ENCODE results near the gene PLXDC2.

The PLXDC2 gene

DNA sequence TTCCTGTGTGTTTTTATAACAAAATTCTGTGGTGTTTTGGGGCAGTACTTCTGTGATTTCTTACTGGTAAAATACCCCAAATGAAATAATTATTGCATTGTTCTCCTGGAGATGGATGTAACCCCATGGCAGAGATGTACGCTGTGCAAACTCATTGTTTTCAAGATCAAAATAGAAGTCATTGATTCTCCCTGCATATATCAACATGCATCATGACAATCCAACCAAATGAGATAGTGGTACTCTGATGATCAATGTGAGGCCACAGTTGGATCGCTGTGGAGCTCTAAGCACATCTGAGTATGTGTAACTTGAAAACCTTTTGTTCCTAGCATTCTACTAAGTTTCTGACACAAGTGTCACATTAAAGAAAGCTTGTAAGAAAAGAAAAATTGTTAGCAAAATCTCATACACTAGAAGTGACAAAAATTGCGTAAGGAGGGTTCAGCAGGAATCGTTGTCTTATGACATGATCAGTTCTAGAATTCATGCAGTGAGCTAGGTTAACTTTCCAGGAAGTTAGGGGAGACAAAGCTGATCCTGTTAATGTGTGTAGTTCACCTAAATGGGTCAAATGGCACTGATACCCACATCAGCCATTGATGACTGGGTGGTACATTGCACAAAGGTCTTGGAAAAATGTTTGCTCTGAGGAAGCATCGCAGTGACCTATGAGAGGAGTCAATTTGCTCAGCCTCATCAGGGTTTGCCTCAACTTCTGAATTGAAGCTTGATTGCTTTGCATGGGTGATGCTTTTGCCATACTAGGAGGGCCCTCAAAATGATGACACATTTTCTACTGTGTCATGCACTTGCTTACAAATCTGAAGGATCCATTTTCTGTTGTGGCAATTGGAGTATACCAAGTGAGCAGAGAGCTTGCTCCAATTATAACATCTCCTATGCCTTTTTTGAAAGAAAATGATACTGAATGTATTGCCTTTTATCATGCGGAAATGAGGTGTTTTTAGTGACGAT, 145.1 kb downstream of the PLXDC2 start:
- Histone ChIP-seq H3K9me3 (ENCODE audit: control insufficient read depth in 2 of 2, low read length in 2 of 2) (no peaks in the 10 kb centered on the region), H3K27me3 (ENCODE audit: control insufficient read depth in 1 of 2, insufficient read depth in 2 of 2, low read length in 2 of 2) (no peaks in the 10 kb centered on the region), H3K36me3 (ENCODE audit: control insufficient read depth in 2 of 2, insufficient read depth in 2 of 2, low read length in 2 of 2) (no peaks in the 10 kb centered on the region), H3K9ac (ENCODE audit: low read length in 2 of 2) (no peak overlapping the region), H3K4me1 (ENCODE audit: control insufficient read depth, insufficient read depth, low read length) (no peaks in the 10 kb centered on the region), H3K27ac (ENCODE audit: low read length) (no peak overlapping the region), H3K4me3 (ENCODE audit: low read length in 2 of 2) (no peak overlapping the region)

DNA sequence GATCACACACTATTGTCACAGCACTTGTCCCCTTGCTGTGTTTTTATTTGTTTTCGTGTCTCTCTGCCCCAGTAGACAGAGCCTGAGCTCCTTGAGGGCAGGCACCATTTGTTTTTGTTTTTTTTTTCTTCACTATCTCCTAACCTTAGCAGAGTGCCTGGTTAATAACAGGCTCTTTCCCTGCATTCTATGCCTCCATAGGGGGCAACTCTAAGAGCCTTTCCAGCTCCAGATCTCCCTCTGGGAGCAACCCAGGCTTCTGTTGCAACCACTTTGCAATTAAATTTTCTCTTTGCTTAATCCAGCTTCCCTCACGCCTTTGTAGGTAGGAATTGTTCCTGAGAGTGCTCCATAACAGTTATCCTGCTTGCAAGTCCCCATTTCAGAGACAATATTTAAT, 148.4 kb downstream of the PLXDC2 start:
- Histone ChIP-seq H3K36me3 (ENCODE audit: control insufficient read depth in 2 of 2, insufficient read depth in 2 of 2, low read length in 2 of 2) (no peaks in the 10 kb centered on the region), H3K4me1 (ENCODE audit: control insufficient read depth, insufficient read depth, low read length) (no peaks in the 10 kb centered on the region), H3K27ac (ENCODE audit: low read length) (no peak overlapping the region), H3K4me3 (ENCODE audit: low read length in 2 of 2) (no peak overlapping the region), H3K9me3 (ENCODE audit: control insufficient read depth in 2 of 2, low read length in 2 of 2) (no peaks in the 10 kb centered on the region), H3K9ac (ENCODE audit: low read length in 2 of 2) (no peak overlapping the region), H3K27me3 (ENCODE audit: control insufficient read depth in 1 of 2, insufficient read depth in 2 of 2, low read length in 2 of 2) (no peaks in the 10 kb centered on the region)

- Histone ChIP-seq H3K9ac (ENCODE audit: low read length in 2 of 2) (no peak overlapping the region), H3K4me1 (ENCODE audit: control insufficient read depth, insufficient read depth, low read length) (no peaks in the 10 kb centered on the region), H3K4me3 (ENCODE audit: low read length in 2 of 2) (no peak overlapping the region), H3K27ac (ENCODE audit: low read length) (no peak overlapping the region), H3K9me3 (ENCODE audit: control insufficient read depth in 2 of 2, low read length in 2 of 2) (no peaks in the 10 kb centered on the region), H3K36me3 (ENCODE audit: control insufficient read depth in 2 of 2, insufficient read depth in 2 of 2, low read length in 2 of 2) (no peaks in the 10 kb centered on the region), H3K27me3 (ENCODE audit: control insufficient read depth in 1 of 2, insufficient read depth in 2 of 2, low read length in 2 of 2) (no peaks in the 10 kb centered on the region)
These were observed 150.5 kb downstream of the PLXDC2 start for GRCh38 chr10:19966751-19967150.

- Histone ChIP-seq H3K9me3 (ENCODE audit: control insufficient read depth in 2 of 2, low read length in 2 of 2) (no peaks in the 10 kb centered on the region), H3K27me3 (ENCODE audit: control insufficient read depth in 1 of 2, insufficient read depth in 2 of 2, low read length in 2 of 2) (no peaks in the 10 kb centered on the region), H3K36me3 (ENCODE audit: control insufficient read depth in 2 of 2, insufficient read depth in 2 of 2, low read length in 2 of 2) (no peaks in the 10 kb centered on the region), H3K4me3 (ENCODE audit: low read length in 2 of 2) (no peak overlapping the region), H3K4me1 (ENCODE audit: control insufficient read depth, insufficient read depth, low read length) (no peaks in the 10 kb centered on the region), H3K9ac (ENCODE audit: low read length in 2 of 2) (no peak overlapping the region), H3K27ac (ENCODE audit: low read length) (no peak overlapping the region)
These were observed 151.7 kb downstream of the PLXDC2 start for GRCh38 chr10:19967981-19968380.

GRCh38 chr10:19968745-19969144, 152.5 kb downstream of the PLXDC2 start:
- no peak overlapping the region for H3K4me3 ChIP-seq (ENCODE audit: low read length in 2 of 2)
- H3K36me3 ChIP-seq (ENCODE audit: control insufficient read depth in 2 of 2, insufficient read depth in 2 of 2, low read length in 2 of 2), result no peaks in the 10 kb centered on the region
- no peaks in the 10 kb centered on the region for H3K27me3 ChIP-seq (ENCODE audit: control insufficient read depth in 1 of 2, insufficient read depth in 2 of 2, low read length in 2 of 2)
- no peak overlapping the region for H3K9ac ChIP-seq (ENCODE audit: low read length in 2 of 2)
- no peak overlapping the region for H3K27ac ChIP-seq (ENCODE audit: low read length)
- H3K4me1 ChIP-seq (ENCODE audit: control insufficient read depth, insufficient read depth, low read length), result no peaks in the 10 kb centered on the region
- H3K9me3 ChIP-seq (ENCODE audit: control insufficient read depth in 2 of 2, low read length in 2 of 2), result no peaks in the 10 kb centered on the region

GRCh38 chr10:19970256-19970655, 154.0 kb downstream of the PLXDC2 start:
- Histone ChIP-seq H3K27me3 (ENCODE audit: control insufficient read depth in 1 of 2, insufficient read depth in 2 of 2, low read length in 2 of 2) (no peaks in the 10 kb centered on the region), H3K36me3 (ENCODE audit: control insufficient read depth in 2 of 2, insufficient read depth in 2 of 2, low read length in 2 of 2) (no peaks in the 10 kb centered on the region), H3K9me3 (ENCODE audit: control insufficient read depth in 2 of 2, low read length in 2 of 2) (no peaks in the 10 kb centered on the region), H3K27ac (ENCODE audit: low read length) (no peak overlapping the region), H3K4me1 (ENCODE audit: control insufficient read depth, insufficient read depth, low read length) (no peaks in the 10 kb centered on the region), H3K4me3 (ENCODE audit: low read length in 2 of 2) (no peak overlapping the region), H3K9ac (ENCODE audit: low read length in 2 of 2) (no peak overlapping the region)

DNA sequence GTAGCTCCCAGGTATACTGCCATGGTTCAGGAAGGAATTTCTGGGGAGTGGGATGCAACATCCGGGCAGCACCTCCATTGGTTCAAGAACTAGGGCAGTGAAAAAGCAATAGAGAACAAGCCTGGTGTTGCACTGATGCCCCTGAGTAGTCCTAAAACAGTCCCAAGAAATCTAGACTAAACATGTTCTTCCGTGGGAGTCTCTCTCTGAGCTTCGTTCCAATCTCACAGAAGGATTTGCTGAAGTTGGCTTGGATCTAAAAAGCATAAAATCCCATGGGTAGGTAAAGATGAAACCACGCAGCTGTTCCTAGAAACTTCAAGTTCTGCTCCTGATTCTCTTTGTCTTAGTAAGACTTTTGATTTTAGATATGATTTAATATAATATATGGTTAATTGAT, 154.5 kb downstream of the PLXDC2 start:
- no peak overlapping the region for H3K9ac ChIP-seq (ENCODE audit: low read length in 2 of 2)
- H3K36me3 ChIP-seq (ENCODE audit: control insufficient read depth in 2 of 2, insufficient read depth in 2 of 2, low read length in 2 of 2), result no peaks in the 10 kb centered on the region
- H3K9me3 ChIP-seq (ENCODE audit: control insufficient read depth in 2 of 2, low read length in 2 of 2), result no peaks in the 10 kb centered on the region
- H3K4me3 ChIP-seq (ENCODE audit: low read length in 2 of 2), result no peak overlapping the region
- H3K27me3 ChIP-seq (ENCODE audit: control insufficient read depth in 1 of 2, insufficient read depth in 2 of 2, low read length in 2 of 2), result no peaks in the 10 kb centered on the region
- H3K27ac ChIP-seq (ENCODE audit: low read length), result no peak overlapping the region
- H3K4me1 ChIP-seq (ENCODE audit: control insufficient read depth, insufficient read depth, low read length), result no peaks in the 10 kb centered on the region

DNA sequence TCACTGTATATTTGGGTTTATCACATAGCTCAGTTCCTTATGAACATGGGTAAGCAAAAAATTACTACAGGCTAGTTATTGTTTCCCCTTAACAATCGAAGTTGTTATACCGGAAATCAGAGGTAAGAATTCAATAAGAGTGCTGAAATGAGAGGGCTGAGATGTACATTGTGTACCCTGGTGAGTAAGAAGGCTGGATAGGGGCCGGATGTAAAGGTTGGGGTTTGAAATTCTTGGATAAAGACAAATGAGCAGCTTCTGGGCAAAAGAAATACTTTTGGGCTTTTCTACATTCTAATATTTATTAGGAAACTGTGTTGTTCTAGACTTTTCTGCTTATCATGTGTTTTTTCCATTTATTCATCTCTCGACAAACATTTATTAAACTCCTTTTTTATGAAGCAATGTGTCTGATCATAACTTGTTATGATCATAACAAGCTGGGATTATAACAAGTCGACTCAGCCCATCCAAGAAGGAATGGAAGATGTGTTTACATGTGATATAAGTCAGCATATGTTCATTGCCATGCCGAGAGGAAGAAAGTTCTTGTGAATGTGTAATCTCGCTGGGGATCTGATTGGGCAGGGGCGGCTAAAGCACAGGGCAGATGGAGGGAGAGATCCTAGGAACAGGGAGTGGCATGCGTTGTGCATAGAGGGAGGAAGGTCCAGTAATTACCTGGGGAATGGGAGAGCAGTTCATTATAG, 155.3 kb downstream of the PLXDC2 start:
- Histone ChIP-seq H3K36me3 (ENCODE audit: control insufficient read depth in 2 of 2, insufficient read depth in 2 of 2, low read length in 2 of 2) (no peaks in the 10 kb centered on the region), H3K27ac (ENCODE audit: low read length) (no peak overlapping the region), H3K9me3 (ENCODE audit: control insufficient read depth in 2 of 2, low read length in 2 of 2) (no peaks in the 10 kb centered on the region), H3K4me3 (ENCODE audit: low read length in 2 of 2) (no peak overlapping the region), H3K27me3 (ENCODE audit: control insufficient read depth in 1 of 2, insufficient read depth in 2 of 2, low read length in 2 of 2) (no peaks in the 10 kb centered on the region), H3K9ac (ENCODE audit: low read length in 2 of 2) (no peak overlapping the region), H3K4me1 (ENCODE audit: control insufficient read depth, insufficient read depth, low read length) (no peaks in the 10 kb centered on the region)

DNA sequence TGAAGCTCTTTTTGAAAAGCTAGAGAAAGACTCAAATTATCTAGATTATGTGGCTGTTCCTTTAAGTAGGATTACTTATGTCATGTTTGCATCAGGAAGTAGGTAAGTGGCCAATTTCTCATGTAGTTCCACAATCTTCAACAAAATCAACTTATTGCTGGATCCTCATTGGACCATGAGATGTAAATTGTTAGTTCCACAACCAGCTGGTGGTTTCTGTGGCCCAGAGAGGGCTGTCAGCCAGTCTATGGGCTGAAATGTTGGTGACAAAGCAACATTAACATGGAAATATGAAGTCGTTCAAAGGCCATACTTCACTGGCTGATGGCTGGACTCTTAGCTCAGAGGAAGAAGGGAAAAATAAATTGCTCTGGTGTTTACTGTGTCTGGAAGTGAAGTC, 157.9 kb downstream of the PLXDC2 start:
- peaks cover 0 to 6% of the 10 kb centered on the region in 2 donors for H3K9me3 ChIP-seq (ENCODE audit: control insufficient read depth in 2 of 2, low read length in 2 of 2)
- H3K36me3 ChIP-seq (ENCODE audit: control insufficient read depth in 2 of 2, insufficient read depth in 2 of 2, low read length in 2 of 2), result no peaks in the 10 kb centered on the region
- H3K27me3 ChIP-seq (ENCODE audit: control insufficient read depth in 1 of 2, insufficient read depth in 2 of 2, low read length in 2 of 2), result no peaks in the 10 kb centered on the region
- no peak overlapping the region for H3K27ac ChIP-seq (ENCODE audit: low read length)
- H3K4me1 ChIP-seq (ENCODE audit: control insufficient read depth, insufficient read depth, low read length), result no peaks in the 10 kb centered on the region
- no peak overlapping the region for H3K4me3 ChIP-seq (ENCODE audit: low read length in 2 of 2)
- no peak overlapping the region for H3K9ac ChIP-seq (ENCODE audit: low read length in 2 of 2)

GRCh38 chr10:19974554-19974953, 158.3 kb downstream of the PLXDC2 start:
- Histone ChIP-seq H3K9me3 (ENCODE audit: control insufficient read depth in 2 of 2, low read length in 2 of 2) (peaks cover 0 to 6% of the 10 kb centered on the region in 2 donors), H3K27me3 (ENCODE audit: control insufficient read depth in 1 of 2, insufficient read depth in 2 of 2, low read length in 2 of 2) (no peaks in the 10 kb centered on the region), H3K4me1 (ENCODE audit: control insufficient read depth, insufficient read depth, low read length) (no peaks in the 10 kb centered on the region), H3K36me3 (ENCODE audit: control insufficient read depth in 2 of 2, insufficient read depth in 2 of 2, low read length in 2 of 2) (no peaks in the 10 kb centered on the region), H3K4me3 (ENCODE audit: low read length in 2 of 2) (no peak overlapping the region), H3K9ac (ENCODE audit: low read length in 2 of 2) (no peak overlapping the region), H3K27ac (ENCODE audit: low read length) (no peak overlapping the region)

DNA sequence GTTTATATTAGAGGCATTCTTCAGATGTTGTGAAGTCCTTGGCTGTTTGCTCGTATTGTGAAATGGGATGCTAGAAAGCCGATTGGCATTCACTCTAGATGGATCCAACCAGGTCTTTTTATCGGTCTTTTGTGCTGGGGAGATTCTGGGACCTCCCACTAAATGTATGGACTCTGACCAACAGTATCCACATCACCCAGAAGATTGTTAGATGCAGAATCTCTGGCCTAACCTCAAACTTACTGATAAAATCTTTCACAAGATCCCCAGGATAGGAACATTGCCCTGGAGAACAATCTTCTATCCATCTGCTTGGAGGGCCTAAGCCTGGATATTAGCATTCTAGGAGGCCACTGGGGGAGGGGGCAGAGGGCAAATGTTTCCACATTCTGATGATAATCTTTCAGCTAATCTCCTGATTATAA, 160.9 kb downstream of the PLXDC2 start:
- no peaks in the 10 kb centered on the region for H3K36me3 ChIP-seq (ENCODE audit: control insufficient read depth in 2 of 2, insufficient read depth in 2 of 2, low read length in 2 of 2)
- no peaks in the 10 kb centered on the region for H3K27me3 ChIP-seq (ENCODE audit: control insufficient read depth in 1 of 2, insufficient read depth in 2 of 2, low read length in 2 of 2)
- H3K9me3 ChIP-seq (ENCODE audit: control insufficient read depth in 2 of 2, low read length in 2 of 2), result peaks cover 0 to 6% of the 10 kb centered on the region in 2 donors
- H3K4me3 ChIP-seq (ENCODE audit: low read length in 2 of 2), result no peak overlapping the region
- no peak overlapping the region for H3K27ac ChIP-seq (ENCODE audit: low read length)
- H3K4me1 ChIP-seq (ENCODE audit: control insufficient read depth, insufficient read depth, low read length), result no peaks in the 10 kb centered on the region
- H3K9ac ChIP-seq (ENCODE audit: low read length in 2 of 2), result no peak overlapping the region
